Parathyroid adenoma (tissue), 2 donors: Measurements from ENCODE around the gene IQCH.

Experiments used
- H2AFZ ChIP-seq: fragments of 300-600 bp; sonication (generic); one replicate; pipeline ENCODE4 v1.7.0; 2017; ENCODE audit warnings: antibody characterized with exemption, mild to moderate bottlenecking
- H3K27ac ChIP-seq: fragments of 300-600 bp; sonication (generic); one replicate; pipeline ENCODE4 v1.7.0; 2017
- H3K27me3 ChIP-seq: fragments of 300-600 bp; sonication (generic); one replicate; pipeline ENCODE4 v1.7.0; 2017; ENCODE audit warnings: low read length; ENCODE audit not compliant: control insufficient read depth, insufficient read depth
- H3K36me3 ChIP-seq: fragments of 300-600 bp; sonication (generic); one replicate; pipeline ENCODE4 v1.7.0; 2017; ENCODE audit warnings: low read length; ENCODE audit not compliant: control insufficient read depth, insufficient read depth
- H3K4me1 ChIP-seq: fragments of 300-600 bp; sonication (generic); one replicate; pipeline ENCODE4 v1.7.0; 2017; ENCODE audit warnings: control low read depth
- H3K4me2 ChIP-seq: fragments of 300-600 bp; sonication (generic); one replicate; pipeline ENCODE4 v1.7.0; 2017; ENCODE audit warnings: low read length
- H3K4me3 ChIP-seq: fragments of 300-600 bp; sonication (generic); one replicate; pipeline ENCODE4 v1.7.0; 2017; ENCODE audit warnings: low read depth, low read length
- H3K79me2 ChIP-seq: fragments of 300-600 bp; sonication (generic); one replicate; pipeline ENCODE4 v1.7.0; 2017; ENCODE audit warnings: control low read depth
- H3K9ac ChIP-seq: fragments of 300-600 bp; sonication (generic); one replicate; pipeline ENCODE4 v1.7.0; 2017; ENCODE audit warnings: mild to moderate bottlenecking
- H3K9me3 ChIP-seq: fragments of 300-600 bp; sonication (generic); one replicate; pipeline ENCODE4 v1.7.0; 2017; ENCODE audit warnings: low read length; ENCODE audit not compliant: control insufficient read depth
- TF ChIP-seq, protein P1 (sequence below): fragments of 300-600 bp; sonication (generic); IDR thresholded peaks from one replicate; pipeline ENCODE4 v1.7.0; 2017; ENCODE audit warnings: antibody characterized with exemption, mild to moderate bottlenecking
- donor health status: primary hyperparathyroidism.

The IQCH gene

DNA sequence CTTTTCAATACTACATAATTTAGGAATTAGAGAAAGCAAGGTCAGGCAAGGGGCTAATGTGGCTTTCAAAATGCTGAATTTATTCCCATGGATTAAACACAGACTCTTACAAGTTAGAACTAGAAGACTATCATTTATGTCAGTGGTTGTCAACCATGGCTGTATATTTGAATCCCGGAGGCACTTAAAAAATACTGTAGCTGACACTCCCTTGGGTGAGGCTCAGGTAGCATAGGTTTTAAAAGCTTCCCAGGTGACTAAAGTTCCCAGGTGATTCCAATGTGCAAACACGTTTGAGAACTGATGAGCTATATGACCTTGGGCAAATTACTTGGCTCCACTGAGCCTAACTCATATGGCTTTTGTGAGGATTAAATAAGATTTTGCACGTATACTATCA, 29.7 kb upstream of the IQCH start:
- TF ChIP-seq, protein P1, sequence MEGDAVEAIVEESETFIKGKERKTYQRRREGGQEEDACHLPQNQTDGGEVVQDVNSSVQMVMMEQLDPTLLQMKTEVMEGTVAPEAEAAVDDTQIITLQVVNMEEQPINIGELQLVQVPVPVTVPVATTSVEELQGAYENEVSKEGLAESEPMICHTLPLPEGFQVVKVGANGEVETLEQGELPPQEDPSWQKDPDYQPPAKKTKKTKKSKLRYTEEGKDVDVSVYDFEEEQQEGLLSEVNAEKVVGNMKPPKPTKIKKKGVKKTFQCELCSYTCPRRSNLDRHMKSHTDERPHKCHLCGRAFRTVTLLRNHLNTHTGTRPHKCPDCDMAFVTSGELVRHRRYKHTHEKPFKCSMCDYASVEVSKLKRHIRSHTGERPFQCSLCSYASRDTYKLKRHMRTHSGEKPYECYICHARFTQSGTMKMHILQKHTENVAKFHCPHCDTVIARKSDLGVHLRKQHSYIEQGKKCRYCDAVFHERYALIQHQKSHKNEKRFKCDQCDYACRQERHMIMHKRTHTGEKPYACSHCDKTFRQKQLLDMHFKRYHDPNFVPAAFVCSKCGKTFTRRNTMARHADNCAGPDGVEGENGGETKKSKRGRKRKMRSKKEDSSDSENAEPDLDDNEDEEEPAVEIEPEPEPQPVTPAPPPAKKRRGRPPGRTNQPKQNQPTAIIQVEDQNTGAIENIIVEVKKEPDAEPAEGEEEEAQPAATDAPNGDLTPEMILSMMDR = no peak
- Histone ChIP-seq H3K27ac (no peak overlapping the region), H3K27me3 (no peaks in the 10 kb centered on the region), H3K4me3 (no peak overlapping the region), H2AFZ (no peak overlapping the region), H3K36me3 (no peaks in the 10 kb centered on the region), H3K79me2 (peaks cover 2% of the 10 kb centered on the region), H3K9me3 (no peaks in the 10 kb centered on the region), H3K9ac (no peak overlapping the region), H3K4me2 (no peak overlapping the region), H3K4me1 (no peaks in the 10 kb centered on the region)

DNA sequence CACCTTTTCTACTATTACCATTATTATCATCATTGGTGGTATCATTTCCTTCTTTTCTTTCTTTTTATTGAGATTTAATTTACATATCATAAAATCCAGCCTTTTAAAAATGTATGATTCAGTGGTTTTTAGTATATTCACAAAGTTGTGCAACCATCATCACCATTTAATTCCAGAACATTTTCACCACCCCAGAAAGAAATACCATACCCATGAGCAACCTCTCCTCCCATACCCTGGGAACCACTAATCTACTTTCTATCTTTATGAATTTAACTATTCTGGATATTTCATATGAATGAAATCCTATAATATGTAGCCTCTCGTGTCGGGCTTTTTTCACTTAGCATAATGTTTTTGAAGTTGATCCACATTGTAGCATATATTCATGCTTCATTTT, 29.2 kb upstream of the IQCH start:
- H3K4me3 ChIP-seq = no peak overlapping the region
- no peak overlapping the region for H2AFZ ChIP-seq
- H3K9ac ChIP-seq = no peak overlapping the region
- H3K27ac ChIP-seq = no peak overlapping the region
- no peaks in the 10 kb centered on the region for H3K27me3 ChIP-seq
- TF ChIP-seq, protein P1 = no peak
- H3K9me3 ChIP-seq = no peaks in the 10 kb centered on the region
- H3K36me3 ChIP-seq = no peaks in the 10 kb centered on the region
- no peak overlapping the region for H3K4me2 ChIP-seq
- no peaks in the 10 kb centered on the region for H3K4me1 ChIP-seq
- peaks cover 2% of the 10 kb centered on the region for H3K79me2 ChIP-seq

DNA sequence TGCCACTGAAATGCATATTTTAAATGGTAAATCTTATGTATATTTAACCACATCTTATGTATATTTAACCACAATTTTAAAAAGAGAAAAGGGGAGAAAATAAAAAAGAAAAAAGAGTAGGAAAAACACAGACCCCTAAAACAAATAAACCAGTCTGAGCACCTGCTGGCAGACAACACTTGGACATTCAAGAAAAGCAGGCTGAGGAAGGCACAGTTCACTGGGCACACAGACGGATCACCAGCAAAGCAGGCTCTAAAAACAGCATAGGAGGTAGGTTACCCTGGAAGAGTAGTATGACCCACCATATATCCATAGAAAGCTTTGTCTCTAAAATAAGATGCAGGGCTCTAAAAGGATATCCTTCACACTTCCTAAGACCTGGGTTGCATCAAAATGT, 27.2 kb upstream of the IQCH start:
- Histone ChIP-seq H3K4me3 (no peak overlapping the region), H3K79me2 (peaks cover 2% of the 10 kb centered on the region), H3K27ac (no peak overlapping the region), H3K9ac (no peak overlapping the region), H3K4me2 (no peak overlapping the region), H3K27me3 (no peaks in the 10 kb centered on the region), H3K9me3 (no peaks in the 10 kb centered on the region), H3K4me1 (no peaks in the 10 kb centered on the region), H3K36me3 (no peaks in the 10 kb centered on the region), H2AFZ (no peak overlapping the region)
- TF ChIP-seq, protein P1 = no peak

DNA sequence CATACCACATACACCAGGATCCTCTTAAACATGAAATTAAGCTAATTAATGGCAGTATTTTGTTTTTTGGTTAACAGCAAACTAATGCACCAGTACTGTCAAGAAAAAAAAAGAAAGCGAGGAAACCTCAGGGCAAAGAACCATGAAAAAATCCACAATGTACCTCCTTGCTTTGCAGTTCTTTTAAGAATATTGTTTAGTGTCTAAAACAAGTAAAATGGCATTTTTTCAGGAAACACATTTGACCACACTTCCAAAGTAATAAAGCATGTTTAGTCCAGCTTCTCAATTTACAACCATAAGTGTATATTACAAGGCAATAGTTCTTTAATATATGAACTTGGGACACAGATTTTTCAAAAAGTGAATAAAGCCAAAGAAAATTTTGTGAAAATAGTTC, 26.7 kb upstream of the IQCH start:
- Histone ChIP-seq H3K4me2 (no peak overlapping the region), H3K27me3 (no peaks in the 10 kb centered on the region), H3K27ac (no peak overlapping the region), H2AFZ (no peak overlapping the region), H3K4me1 (no peaks in the 10 kb centered on the region), H3K36me3 (no peaks in the 10 kb centered on the region), H3K79me2 (peaks cover 2% of the 10 kb centered on the region), H3K9ac (no peak overlapping the region), H3K9me3 (no peaks in the 10 kb centered on the region), H3K4me3 (no peak overlapping the region)
- TF ChIP-seq, protein P1 = no peak

DNA sequence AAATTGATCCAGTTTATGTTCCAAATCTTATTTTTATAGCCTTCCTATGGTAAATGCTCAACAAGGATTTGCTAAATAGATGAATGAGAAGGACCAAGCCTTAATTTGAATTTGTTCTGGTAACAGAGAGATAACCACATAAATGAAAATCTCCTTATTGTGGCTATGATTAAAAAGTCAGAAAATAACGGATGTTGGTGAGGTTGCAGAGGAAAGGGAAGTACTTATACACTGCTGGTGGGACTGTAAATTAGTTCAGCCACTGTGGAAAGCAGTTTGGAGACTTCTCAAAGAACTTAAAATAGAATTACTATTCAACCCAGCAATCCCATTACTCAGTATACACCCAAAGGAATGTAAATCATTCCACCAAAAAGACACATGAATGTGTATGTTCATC, 26.3 kb upstream of the IQCH start:
- TF ChIP-seq, protein P1 = no peak
- H2AFZ ChIP-seq = no peak overlapping the region
- H3K79me2 ChIP-seq = peaks cover 3% of the 10 kb centered on the region
- H3K9ac ChIP-seq = no peak overlapping the region
- no peaks in the 10 kb centered on the region for H3K4me1 ChIP-seq
- H3K36me3 ChIP-seq = no peaks in the 10 kb centered on the region
- no peaks in the 10 kb centered on the region for H3K27me3 ChIP-seq
- no peak overlapping the region for H3K4me3 ChIP-seq
- no peak overlapping the region for H3K27ac ChIP-seq
- no peak overlapping the region for H3K4me2 ChIP-seq
- H3K9me3 ChIP-seq = no peaks in the 10 kb centered on the region
